ENCODE data around the gene CTU2. TPM values are rescaled to one million over a fixed set of nuclear protein-coding genes. Genes with fewer than 3 reads are reported as not detected.

Gene CTU2
- total and polyA plus RNA-seq, 9 of the 15 experiments (the other 6 are each of a cell fraction or from before 2014, with no cell fraction given), result 1.3 to 105 (median 23.2) TPM

DNA sequence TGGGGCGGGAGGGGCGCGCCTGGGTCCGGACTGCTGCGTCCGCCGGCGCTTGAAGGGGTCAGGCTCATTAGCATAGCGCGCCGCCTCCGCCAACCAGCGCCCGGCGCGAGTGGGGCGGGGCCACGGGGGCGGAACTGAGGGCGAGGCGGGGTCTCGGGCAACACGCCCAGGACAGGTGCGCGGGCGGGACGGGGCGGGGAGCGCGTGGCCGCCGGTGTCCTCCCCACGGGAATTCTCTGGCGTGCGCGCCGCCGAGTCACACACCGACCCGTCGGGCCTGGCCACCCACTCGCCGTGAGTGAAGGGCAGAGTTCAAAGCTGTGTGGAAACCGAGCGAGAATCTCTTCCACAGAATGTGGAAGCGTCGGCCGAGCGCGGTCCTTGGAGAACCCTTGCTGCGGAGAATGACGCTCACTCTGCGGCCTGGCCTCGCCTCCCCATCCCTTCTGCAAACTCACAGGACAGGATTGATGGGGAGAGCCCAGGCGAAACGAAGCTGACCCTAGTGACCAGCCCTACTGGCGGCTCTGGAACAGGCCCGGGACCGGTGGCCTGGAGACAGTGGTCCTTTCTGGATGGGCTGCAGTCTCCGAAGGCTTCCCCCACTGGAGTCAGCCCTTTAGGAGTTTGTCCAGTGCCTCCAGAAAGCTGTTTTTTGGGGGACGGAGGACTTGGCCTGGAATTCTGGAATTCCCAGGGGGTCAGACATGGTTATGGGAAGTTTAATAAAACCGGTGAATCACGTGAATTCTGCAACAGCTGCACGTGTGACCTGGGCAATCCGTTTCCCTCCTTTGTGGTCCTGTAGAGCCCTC lies 19.7 kb upstream of the CTU2 start, which contains the start of gene SNAI3 (continued):
- TF ChIP-seq, protein P1, sequence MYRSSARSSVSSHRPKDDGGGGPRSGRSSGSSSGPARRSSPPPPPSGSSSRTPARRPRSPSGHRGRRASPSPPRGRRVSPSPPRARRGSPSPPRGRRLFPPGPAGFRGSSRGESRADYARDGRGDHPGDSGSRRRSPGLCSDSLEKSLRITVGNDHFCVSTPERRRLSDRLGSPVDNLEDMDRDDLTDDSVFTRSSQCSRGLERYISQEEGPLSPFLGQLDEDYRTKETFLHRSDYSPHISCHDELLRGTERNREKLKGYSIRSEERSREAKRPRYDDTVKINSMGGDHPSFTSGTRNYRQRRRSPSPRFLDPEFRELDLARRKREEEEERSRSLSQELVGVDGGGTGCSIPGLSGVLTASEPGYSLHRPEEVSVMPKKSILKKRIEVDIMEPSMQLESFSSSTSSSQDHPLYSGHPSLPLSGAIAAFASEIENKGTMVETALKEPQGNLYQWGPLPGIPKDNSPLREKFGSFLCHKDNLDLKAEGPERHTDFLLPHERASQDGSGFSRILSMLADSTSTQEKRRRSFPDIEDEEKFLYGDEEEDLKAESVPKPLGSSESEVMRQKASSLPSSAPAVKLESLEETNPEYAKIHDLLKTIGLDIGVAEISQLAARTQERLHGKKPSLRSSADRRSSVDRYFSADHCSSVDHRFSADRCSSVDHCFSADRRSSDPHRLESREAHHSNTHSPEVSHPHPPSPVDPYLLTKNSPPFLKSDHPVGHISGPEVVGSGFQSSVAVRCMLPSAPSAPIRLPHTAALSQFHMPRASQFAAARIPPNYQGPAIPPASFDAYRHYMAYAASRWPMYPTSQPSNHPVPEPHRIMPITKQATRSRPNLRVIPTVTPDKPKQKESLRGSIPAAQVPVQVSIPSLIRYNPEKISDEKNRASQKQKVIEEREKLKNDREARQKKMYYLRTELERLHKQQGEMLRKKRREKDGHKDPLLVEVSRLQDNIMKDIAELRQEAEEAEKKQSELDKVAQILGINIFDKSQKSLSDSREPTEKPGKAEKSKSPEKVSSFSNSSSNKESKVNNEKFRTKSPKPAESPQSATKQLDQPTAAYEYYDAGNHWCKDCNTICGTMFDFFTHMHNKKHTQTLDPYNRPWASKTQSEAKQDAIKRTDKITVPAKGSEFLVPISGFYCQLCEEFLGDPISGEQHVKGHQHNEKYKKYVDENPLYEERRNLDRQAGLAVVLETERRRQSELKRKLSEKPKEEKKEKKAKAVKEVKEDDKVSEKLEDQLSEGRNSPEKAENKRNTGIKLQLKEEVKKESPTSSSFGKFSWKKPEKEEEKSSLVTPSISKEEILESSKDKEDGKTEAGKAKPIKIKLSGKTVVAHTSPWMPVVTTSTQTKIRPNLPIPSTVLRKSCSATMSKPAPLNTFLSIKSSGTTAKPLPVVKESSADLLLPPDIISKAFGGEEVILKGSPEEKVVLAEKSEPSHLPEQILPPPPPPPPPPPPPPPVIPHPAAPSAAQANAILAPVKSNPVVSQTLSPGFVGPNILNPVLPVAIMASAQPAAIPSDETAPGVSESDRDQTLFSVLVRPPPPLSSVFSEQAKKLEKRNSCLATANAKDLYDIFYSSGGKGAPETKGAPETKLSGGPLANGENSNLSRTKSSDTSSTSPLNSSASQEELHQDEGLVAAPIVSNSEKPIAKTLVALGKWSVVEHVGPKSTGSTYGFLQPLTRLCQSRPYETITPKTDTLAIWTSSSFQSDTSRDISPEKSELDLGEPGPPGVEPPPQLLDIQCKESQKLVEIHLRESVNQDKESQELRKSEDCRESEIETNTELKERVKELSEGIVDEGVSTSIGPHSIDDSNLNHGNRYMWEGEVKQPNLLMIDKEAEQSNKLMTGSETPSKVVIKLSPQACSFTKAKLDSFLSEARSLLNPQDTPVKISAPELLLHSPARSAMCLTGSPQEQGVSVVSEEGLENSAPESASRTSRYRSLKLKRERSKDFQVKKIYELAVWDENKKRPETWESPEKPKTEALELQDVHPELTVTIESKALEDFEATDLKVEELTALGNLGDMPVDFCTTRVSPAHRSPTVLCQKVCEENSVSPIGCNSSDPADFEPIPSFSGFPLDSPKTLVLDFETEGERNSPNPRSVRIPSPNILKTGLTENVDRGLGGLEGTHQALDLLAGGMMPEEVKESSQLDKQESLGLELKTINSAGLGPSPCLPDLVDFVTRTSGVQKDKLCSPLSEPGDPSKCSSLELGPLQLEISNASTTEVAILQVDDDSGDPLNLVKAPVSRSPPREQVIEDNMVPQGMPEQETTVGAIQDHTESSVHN (IDR thresholded peaks at IDR 0.05; ENCODE audit: borderline replicate concordance in 1 of 2, low read depth in 1 of 2), result no peak
- TF ChIP-seq, protein P2, sequence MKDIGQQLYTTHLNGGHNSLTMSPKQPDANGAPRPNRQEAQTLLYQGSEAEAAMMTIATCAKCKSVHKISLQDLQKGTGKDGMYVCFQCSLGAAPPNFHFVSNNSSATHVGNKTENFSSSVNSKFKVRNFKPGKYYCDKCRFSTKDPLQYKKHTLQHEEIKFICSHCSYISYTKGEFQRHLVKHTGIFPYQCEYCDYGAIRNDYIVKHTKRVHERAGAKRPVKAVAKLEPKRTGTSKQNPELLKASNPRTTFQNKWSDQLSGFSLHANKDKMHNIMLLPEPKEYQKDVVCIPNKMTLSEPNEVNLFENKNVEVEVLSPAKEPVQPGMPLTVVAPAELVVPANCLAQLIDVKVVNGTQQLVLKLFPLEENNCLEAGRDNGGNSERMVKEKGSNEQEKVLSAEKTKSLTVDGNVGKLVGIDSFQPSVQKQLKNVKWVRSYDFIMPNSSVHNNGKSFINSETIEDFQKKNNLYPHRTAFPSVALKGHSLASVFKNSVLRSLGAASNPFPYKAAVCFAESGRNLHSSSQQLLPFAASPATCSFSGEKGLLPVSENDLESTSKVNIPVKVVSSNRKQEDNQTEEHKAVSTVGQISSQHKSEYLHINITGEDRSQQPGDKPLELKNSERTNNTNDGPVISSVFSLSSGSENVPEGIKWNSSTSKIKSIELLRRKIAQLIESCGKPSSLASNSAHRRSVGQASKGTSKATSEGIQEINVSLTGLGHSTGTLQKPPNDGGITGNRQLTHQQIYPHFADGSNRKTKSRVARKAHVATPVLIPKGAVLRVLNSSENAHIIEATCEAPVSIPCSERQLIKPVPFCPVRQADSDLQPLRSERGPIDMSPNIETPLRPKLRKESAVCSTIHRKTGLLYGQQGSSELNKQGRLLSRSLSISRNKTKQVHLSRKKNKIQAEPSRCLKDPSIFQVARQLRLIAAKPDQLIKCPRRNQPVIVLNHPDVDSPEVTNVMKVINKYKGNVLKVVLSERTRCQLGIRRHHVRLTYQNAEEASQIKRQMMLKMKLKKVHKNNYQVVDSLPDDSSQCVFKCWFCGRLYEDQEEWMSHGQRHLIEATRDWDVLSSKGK (CRISPR knock-in tag; IDR thresholded peaks at IDR 0.05), result no peak
- TF ChIP-seq ZNF695 (CRISPR knock-in tag; IDR thresholded peaks at IDR 0.05) (no peak), ZNF586 (CRISPR knock-in tag; conservative IDR thresholded peaks at IDR 0.05) (no peak), FIP1L1 (IDR thresholded peaks at IDR 0.05; ENCODE audit: low read depth, low read length, poor library complexity, severe bottlenecking) (no peak), NR2C2 (CRISPR knock-in tag; IDR thresholded peaks at IDR 0.05) (no peak), NR2C2 (tag; IDR thresholded peaks at IDR 0.05) (peak; percentile 38), ZNF347 (CRISPR knock-in tag; IDR thresholded peaks at IDR 0.05; ENCODE audit: low read depth) (no peak), BHLHE40 (IDR thresholded peaks at IDR 0.05; ENCODE audit: low read length) (peak; percentile 77), HMGN3 (IDR thresholded peaks at IDR 0.05; ENCODE audit: borderline replicate concordance, extremely low read depth, insufficient read length, low read depth, low read length) (peak; percentile 82), THAP7 (CRISPR knock-in tag; IDR thresholded peaks at IDR 0.05) (no peak)
